GM12878 (cell line): Measurements from ENCODE around the gene NDUFB7. TPM values are rescaled to one million over a fixed set of nuclear protein-coding genes. Genes with fewer than 3 reads are reported as not detected.

Experiments used
- microRNA counts: library from miRNA; unstranded; fragments of <30 nt; microRNA quantifications from one replicate; lab custom pipeline; 2016
- microRNA-seq: library from miRNA; unstranded; fragments of <30 nt; microRNA quantifications from one replicate; pipeline ENCODE4, GENCODE V29; 2018
- polyA plus RNA-seq, 11 experiments: library from polyadenylated mRNA; depleted of rRNA in 4 of 11; unstranded in 6 of 11; stranded (reverse) in 5 of 11; fragments of >200 nt; fragmentation: Nextera tagmentation in 4 of 11; fragmentation: Illumina TruSeq in 1 of 11; extraction: Ambion mirVana in 4 of 11; extraction: Trizol in 1 of 11; gene quantifications; 1 replicate in 1 of 11; 2 replicates in 10 of 11; pipeline versions ENCODE4 v1.2.1 to v1.2.3, GENCODE V29; 2011 to 2016; ENCODE audit warnings: inconsistent platforms in 2 of 11, missing spikeins in 2 of 11, low read depth in 1 of 11
- small RNA-seq: library from RNA; depleted of rRNA; stranded (forward); fragments of <200 nt; gene quantifications from one replicate; pipeline ENCODE3, GENCODE V24; 2014
- total RNA-seq, 4 experiments: library from RNA; depleted of rRNA in 3 of 4; stranded (reverse); fragments of >200 nt in 3 of 4; fragmentation: Illumina TruSeq in 1 of 4; extraction: Trizol in 1 of 4; gene quantifications; 2 replicates each; pipeline versions ENCODE4 v1.2.1 to v1.2.3, GENCODE V29; 2013 to 2021

The NDUFB7 gene
- total and polyA plus RNA-seq, 10 of the 15 experiments (the other 5 are each of a cell fraction or from before 2014, with no cell fraction given), result 14.6 to 480 (median 182) TPM

MicroRNAs encoded within 50 kb of the gene (microRNA counts, 767-probe panel; counts per million panel counts)
- 977 counts per million, percentile 26 among the panel's probes with 10 or more counts for microRNA hsa-miR-639 (lab: Ali Mortazavi, UCI)

Small RNA genes within 50 kb of the gene (microRNA-seq; reads per million reads assigned to microRNA genes)
- gene MIR639, result 3.2 reads per million, percentile 17 among the genes with 10 or more reads in this experiment

Small RNA genes within 50 kb of the gene (small RNA-seq; reads per million reads assigned to genes)
- gene RN7SL842P, result not detected

Other genes with a start within 250 kb of the NDUFB7 start
Only the 7 nearest of the 11 such genes appear.
- gene PTGER1, start 96.7 kb downstream of the NDUFB7 start, total RNA-seq (2014; rRNA removed), result not detected in 2 replicates
- gene PTGER1, start 96.7 kb downstream of the NDUFB7 start, total RNA-seq (2014; rRNA removed; fragmentation: Illumina TruSeq; extraction: Trizol), result not detected in 2 replicates
- gene PTGER1, start 96.7 kb downstream of the NDUFB7 start, total RNA-seq (2021), result not detected in 2 replicates
- gene PTGER1, start 96.7 kb downstream of the NDUFB7 start, polyA plus RNA-seq (2011; rRNA removed), result not detected in 2 replicates
- gene PTGER1, start 96.7 kb downstream of the NDUFB7 start, polyA plus RNA-seq (2014; fragmentation: Illumina TruSeq; extraction: Trizol), result not detected in 2 replicates
- gene PTGER1, start 96.7 kb downstream of the NDUFB7 start, polyA plus RNA-seq (2014; fragmentation: Nextera tagmentation; extraction: Ambion mirVana), result not detected
- not detected in 2 replicates for gene PTGER1, start 96.7 kb downstream of the NDUFB7 start, polyA plus RNA-seq (2014; rRNA removed)
- not detected for gene PTGER1, start 96.7 kb downstream of the NDUFB7 start, polyA plus RNA-seq (2016; fragmentation: Nextera tagmentation; extraction: Ambion mirVana)
- 23.4 and 24.1 TPM in 2 replicates for gene GIPC1, start 75.9 kb downstream of the NDUFB7 start, total RNA-seq (2014; rRNA removed)
- 7.0 and 11.3 TPM in 2 replicates for gene GIPC1, start 75.9 kb downstream of the NDUFB7 start, total RNA-seq (2014; rRNA removed; fragmentation: Illumina TruSeq; extraction: Trizol)
- gene GIPC1, start 75.9 kb downstream of the NDUFB7 start, total RNA-seq (2021), result 19.9 and 21.2 TPM in 2 replicates
- 6.4 and 11.2 TPM in 2 replicates for gene GIPC1, start 75.9 kb downstream of the NDUFB7 start, polyA plus RNA-seq (2011; rRNA removed)
- gene GIPC1, start 75.9 kb downstream of the NDUFB7 start, polyA plus RNA-seq (2014; fragmentation: Illumina TruSeq; extraction: Trizol), result 1.0 and 5.0 TPM in 2 replicates
- gene GIPC1, start 75.9 kb downstream of the NDUFB7 start, polyA plus RNA-seq (2014; fragmentation: Nextera tagmentation; extraction: Ambion mirVana), result 1 to 10 TPM in 1 of 2 experiments, under 1 TPM in 1; 0.47 to 1.0 TPM
- 21.4 and 24.1 TPM in 2 replicates for gene GIPC1, start 75.9 kb downstream of the NDUFB7 start, polyA plus RNA-seq (2014; rRNA removed)
- 10 to 100 TPM; 15.9 to 18.0 TPM for gene GIPC1, start 75.9 kb downstream of the NDUFB7 start, polyA plus RNA-seq (2016; fragmentation: Nextera tagmentation; extraction: Ambion mirVana)
- gene DNAJB1, start 53.7 kb downstream of the NDUFB7 start, total RNA-seq (2014; rRNA removed), result 27.2 and 27.9 TPM in 2 replicates
- gene DNAJB1, start 53.7 kb downstream of the NDUFB7 start, total RNA-seq (2014; rRNA removed; fragmentation: Illumina TruSeq; extraction: Trizol), result 24.7 and 26.3 TPM in 2 replicates
- 39.4 and 40.8 TPM in 2 replicates for gene DNAJB1, start 53.7 kb downstream of the NDUFB7 start, total RNA-seq (2021)
- gene DNAJB1, start 53.7 kb downstream of the NDUFB7 start, polyA plus RNA-seq (2011; rRNA removed), result 36.8 and 45.7 TPM in 2 replicates
- 34.9 and 38.0 TPM in 2 replicates for gene DNAJB1, start 53.7 kb downstream of the NDUFB7 start, polyA plus RNA-seq (2014; fragmentation: Illumina TruSeq; extraction: Trizol)
- gene DNAJB1, start 53.7 kb downstream of the NDUFB7 start, polyA plus RNA-seq (2014; fragmentation: Nextera tagmentation; extraction: Ambion mirVana), result 1 to 10 TPM; 4.8 to 8.3 TPM
- gene DNAJB1, start 53.7 kb downstream of the NDUFB7 start, polyA plus RNA-seq (2014; rRNA removed), result 31.6 and 31.9 TPM in 2 replicates
- gene DNAJB1, start 53.7 kb downstream of the NDUFB7 start, polyA plus RNA-seq (2016; fragmentation: Nextera tagmentation; extraction: Ambion mirVana), result 10 to 100 TPM; 62.3 to 65.8 TPM
- gene TECR, start 42.5 kb downstream of the NDUFB7 start, total RNA-seq (2014; rRNA removed), result 54.0 and 70.3 TPM in 2 replicates
- gene TECR, start 42.5 kb downstream of the NDUFB7 start, total RNA-seq (2014; rRNA removed; fragmentation: Illumina TruSeq; extraction: Trizol), result 36.3 TPM in 2 replicates
- gene TECR, start 42.5 kb downstream of the NDUFB7 start, total RNA-seq (2021), result 86.1 and 92.0 TPM in 2 replicates
- gene TECR, start 42.5 kb downstream of the NDUFB7 start, polyA plus RNA-seq (2011; rRNA removed), result 12.0 and 37.4 TPM in 2 replicates
- 27.2 and 65.9 TPM in 2 replicates for gene TECR, start 42.5 kb downstream of the NDUFB7 start, polyA plus RNA-seq (2014; fragmentation: Illumina TruSeq; extraction: Trizol)
- gene TECR, start 42.5 kb downstream of the NDUFB7 start, polyA plus RNA-seq (2014; fragmentation: Nextera tagmentation; extraction: Ambion mirVana), result 10 to 100 TPM in 1 of 2 experiments, 1 to 10 TPM in 1; 9.6 to 23.9 TPM
- 62.5 and 83.3 TPM in 2 replicates for gene TECR, start 42.5 kb downstream of the NDUFB7 start, polyA plus RNA-seq (2014; rRNA removed)
- gene TECR, start 42.5 kb downstream of the NDUFB7 start, polyA plus RNA-seq (2016; fragmentation: Nextera tagmentation; extraction: Ambion mirVana), result 100 to 1,000 TPM; 148 to 157 TPM
- gene CLEC17A, start 11.0 kb upstream of the NDUFB7 start, total RNA-seq (2014; rRNA removed), result 124 and 147 TPM in 2 replicates
- gene CLEC17A, start 11.0 kb upstream of the NDUFB7 start, total RNA-seq (2014; rRNA removed; fragmentation: Illumina TruSeq; extraction: Trizol), result 109 and 116 TPM in 2 replicates
- gene CLEC17A, start 11.0 kb upstream of the NDUFB7 start, total RNA-seq (2021), result 99.0 and 105 TPM in 2 replicates
- gene CLEC17A, start 11.0 kb upstream of the NDUFB7 start, polyA plus RNA-seq (2011; rRNA removed), result 92.7 and 131 TPM in 2 replicates
- 95.7 and 106 TPM in 2 replicates for gene CLEC17A, start 11.0 kb upstream of the NDUFB7 start, polyA plus RNA-seq (2014; fragmentation: Illumina TruSeq; extraction: Trizol)
- gene CLEC17A, start 11.0 kb upstream of the NDUFB7 start, polyA plus RNA-seq (2014; fragmentation: Nextera tagmentation; extraction: Ambion mirVana), result 10 to 100 TPM; 12.9 to 14.9 TPM
- 101 and 102 TPM in 2 replicates for gene CLEC17A, start 11.0 kb upstream of the NDUFB7 start, polyA plus RNA-seq (2014; rRNA removed)
- gene CLEC17A, start 11.0 kb upstream of the NDUFB7 start, polyA plus RNA-seq (2016; fragmentation: Nextera tagmentation; extraction: Ambion mirVana), result 10 to 100 TPM; 46.4 to 54.3 TPM
- 0.05 TPM in 1 of 2 replicates, not detected in the other for gene ADGRE3, start 102.8 kb upstream of the NDUFB7 start, total RNA-seq (2014; rRNA removed)
- not detected in 2 replicates for gene ADGRE3, start 102.8 kb upstream of the NDUFB7 start, total RNA-seq (2014; rRNA removed; fragmentation: Illumina TruSeq; extraction: Trizol)
- gene ADGRE3, start 102.8 kb upstream of the NDUFB7 start, total RNA-seq (2021), result not detected in 2 replicates
- gene ADGRE3, start 102.8 kb upstream of the NDUFB7 start, polyA plus RNA-seq (2011; rRNA removed), result 0.10 TPM in 1 of 2 replicates, not detected in the other
- 0.04 TPM in 1 of 2 replicates, not detected in the other for gene ADGRE3, start 102.8 kb upstream of the NDUFB7 start, polyA plus RNA-seq (2014; fragmentation: Illumina TruSeq; extraction: Trizol)
- gene ADGRE3, start 102.8 kb upstream of the NDUFB7 start, polyA plus RNA-seq (2014; fragmentation: Nextera tagmentation; extraction: Ambion mirVana), result under 1 TPM; 0.04 to 0.05 TPM
- not detected in 2 replicates for gene ADGRE3, start 102.8 kb upstream of the NDUFB7 start, polyA plus RNA-seq (2014; rRNA removed)
- gene ADGRE3, start 102.8 kb upstream of the NDUFB7 start, polyA plus RNA-seq (2016; fragmentation: Nextera tagmentation; extraction: Ambion mirVana), result under 1 TPM in 1 of 2 experiments, not detected in 1; 0.10 TPM
- 6.6 and 6.8 TPM in 2 replicates for gene ZNF333, start 118.0 kb upstream of the NDUFB7 start, total RNA-seq (2014; rRNA removed)
- gene ZNF333, start 118.0 kb upstream of the NDUFB7 start, total RNA-seq (2014; rRNA removed; fragmentation: Illumina TruSeq; extraction: Trizol), result 5.3 and 6.6 TPM in 2 replicates
- gene ZNF333, start 118.0 kb upstream of the NDUFB7 start, total RNA-seq (2021), result 5.7 and 6.8 TPM in 2 replicates
- 12.1 and 14.1 TPM in 2 replicates for gene ZNF333, start 118.0 kb upstream of the NDUFB7 start, polyA plus RNA-seq (2011; rRNA removed)
- gene ZNF333, start 118.0 kb upstream of the NDUFB7 start, polyA plus RNA-seq (2014; fragmentation: Illumina TruSeq; extraction: Trizol), result 6.1 and 6.4 TPM in 2 replicates
- 1 to 10 TPM; 2.3 to 2.9 TPM for gene ZNF333, start 118.0 kb upstream of the NDUFB7 start, polyA plus RNA-seq (2014; fragmentation: Nextera tagmentation; extraction: Ambion mirVana)
- 7.9 and 8.9 TPM in 2 replicates for gene ZNF333, start 118.0 kb upstream of the NDUFB7 start, polyA plus RNA-seq (2014; rRNA removed)
- 1 to 10 TPM; 4.3 to 4.5 TPM for gene ZNF333, start 118.0 kb upstream of the NDUFB7 start, polyA plus RNA-seq (2016; fragmentation: Nextera tagmentation; extraction: Ambion mirVana)